HCT116 (cell line): ENCODE results near the gene MOV10L1. TPM values are rescaled to one million over a fixed set of nuclear protein-coding genes. Genes with fewer than 3 reads are reported as not detected.

Source experiments
- ATAC-seq: fragments of 200-7000 bp; cut with Tn5 transposase; 2 replicates; pipeline ENCODE4 v1.9.1; 2020; ENCODE audit warnings: mild to moderate bottlenecking, moderate library complexity
- BruUV-seq: library from RNA; stranded (reverse); fragments of 400-500 nt; replicated peaks from 2 replicates; lab custom pipeline; 2021; lab: Mats Ljungman, UMichigan
- CTCF ChIA-PET: fragments of 300-600 bp; sonication (Branson Sonifier 250); formaldehyde crosslinking; loops from one replicate; lab custom pipeline; 2021; ENCODE audit warnings: antibody characterized with exemption; lab: Charles Lee
- POLR2A ChIA-PET: fragments of 300-600, 350-600 bp; sonication (Branson Sonifier 250); formaldehyde crosslinking; loops from one replicate; lab custom pipeline; 2021; ENCODE audit warnings: antibody characterized with exemption; lab: Charles Lee
- RAD21 ChIA-PET, 2 experiments: fragments of 300-600 bp; sonication (Branson Sonifier 250); formaldehyde crosslinking; loops; one replicate each; lab custom pipeline; 2023; ENCODE audit warnings: low total read pairs in 2 of 2; ENCODE audit not compliant: uncharacterized antibody in 2 of 2, unreplicated experiment in 2 of 2, low non-redundant PET in 1 of 2; lab: Charles Lee
- DNase-seq: peaks from one replicate; pipeline ENCODE4 v3.0.0-alpha.2; 2010; ENCODE audit warnings: low read depth, low spot score
- H2AFZ ChIP-seq: fragments of 200-600 bp; shearing (Covaris generic), sonication (generic); 2 replicates; pipeline ENCODE4 v1.6.1; 2017; ENCODE audit warnings: low read depth, mixed run types, mixed read lengths, antibody characterized with exemption, low read length; ENCODE audit not compliant: poor library complexity, severe bottlenecking
- H3K27ac ChIP-seq: 2 replicates; pipeline ENCODE4 v1.5.1; 2012; ENCODE audit warnings: low read depth, low read length
- H3K27me3 ChIP-seq: fragments of 200-600 bp; sonication (generic); 2 replicates; pipeline ENCODE4 v1.6.1; 2016; ENCODE audit warnings: mixed run types, low read length, mixed read lengths; ENCODE audit not compliant: insufficient read depth
- H3K36me3 ChIP-seq, 2 experiments: fragments of 200-500 bp in 1 of 2; fragments of 200-600 bp in 1 of 2; sonication (Bioruptor generic) in 1 of 2; sonication (generic) in 1 of 2; 2 replicates each; pipeline versions ENCODE4 v1.5.1 to v1.6.1; 2014 to 2016; ENCODE audit warnings: low read length in 2 of 2, inconsistent platforms in 1 of 2, mixed read lengths in 1 of 2, mixed run types in 1 of 2; ENCODE audit not compliant: insufficient read depth in 2 of 2, control insufficient read depth in 1 of 2
- H3K4me1 ChIP-seq, 2 experiments: fragments of 200-600 bp in 1 of 2; sonication (generic) in 1 of 2; 2 replicates each; pipeline versions ENCODE4 v1.5.1 to v1.6.1; 2012 to 2017; ENCODE audit warnings: low read length in 2 of 2, inconsistent platforms in 1 of 2, mild to moderate bottlenecking in 1 of 2, mixed read lengths in 1 of 2, mixed run types in 1 of 2, moderate library complexity in 1 of 2; ENCODE audit not compliant: insufficient read depth in 2 of 2, control insufficient read depth in 1 of 2
- H3K4me2 ChIP-seq: fragments of 200-600 bp; sonication (generic); 2 replicates; pipeline ENCODE4 v1.6.1; 2017; ENCODE audit warnings: mixed run types, low read length, mixed read lengths
- H3K4me3 ChIP-seq, 2 experiments: fragments of 200-600 bp in 1 of 2; sonication (generic) in 1 of 2; replicated peaks in 1 of 2; 2 replicates each; pipeline ENCODE4 v1.5.1; 2011 to 2016; ENCODE audit warnings: low read length in 2 of 2, control low read depth in 1 of 2, low read depth in 1 of 2, mild to moderate bottlenecking in 1 of 2, mixed read lengths in 1 of 2, mixed run types in 1 of 2
- H3K79me2 ChIP-seq: fragments of 200-600 bp; sonication (generic); 2 replicates; pipeline ENCODE4 v1.6.1; 2017; ENCODE audit warnings: mild to moderate bottlenecking, mixed run types, low read length, moderate library complexity, mixed read lengths; ENCODE audit not compliant: insufficient read depth
- H3K9ac ChIP-seq: fragments of 200-600 bp; sonication (generic); 2 replicates; pipeline ENCODE4 v1.6.1; 2016; ENCODE audit warnings: low read length, mixed read lengths
- H3K9me2 ChIP-seq: fragments of 200-600 bp; sonication (generic), shearing (Covaris generic); 2 replicates; pipeline ENCODE4 v1.6.1; 2017; ENCODE audit warnings: mixed run types, mild to moderate bottlenecking, moderate library complexity; ENCODE audit not compliant: insufficient read depth
- H3K9me3 ChIP-seq, 2 experiments: fragments of 200-500 bp in 1 of 2; fragments of 200-600 bp in 1 of 2; sonication (Bioruptor generic) in 1 of 2; sonication (generic) in 1 of 2; 2 replicates each; pipeline ENCODE4 v1.6.1; 2014 to 2017; ENCODE audit warnings: low read length in 2 of 2, mixed read lengths in 2 of 2, inconsistent platforms in 1 of 2, low read depth in 1 of 2, mild to moderate bottlenecking in 1 of 2, mixed run types in 1 of 2, moderate library complexity in 1 of 2; ENCODE audit not compliant: control insufficient read depth in 1 of 2, insufficient read depth in 1 of 2
- H4K20me1 ChIP-seq: fragments of 200-600 bp; sonication (generic), shearing (Covaris generic); 2 replicates; pipeline ENCODE4 v1.6.1; 2017; ENCODE audit warnings: mixed run types, mild to moderate bottlenecking, moderate library complexity; ENCODE audit not compliant: insufficient read depth
- CTCF ChIP-seq, 3 experiments: fragments of 200-600 bp in 1 of 3; sonication (generic) in 1 of 3; IDR thresholded peaks in 2 of 3; conservative IDR thresholded peaks in 1 of 3; 2 replicates each; pipeline ENCODE4 v1.5.1; 2012 to 2017; ENCODE audit warnings: low read depth in 2 of 3, low read length in 2 of 3, antibody characterized with exemption in 1 of 3, borderline replicate concordance in 1 of 3, control low read depth in 1 of 3, mild to moderate bottlenecking in 1 of 3, mixed read lengths in 1 of 3, mixed run types in 1 of 3, moderate library complexity in 1 of 3; ENCODE audit not compliant: insufficient read depth in 1 of 3
- EGR1 ChIP-seq: IDR thresholded peaks from 2 replicates; pipeline ENCODE4 v1.6.1; 2012; ENCODE audit warnings: low read depth
- EZH2 ChIP-seq: fragments of 200-600 bp; sonication (generic); IDR thresholded peaks from 2 replicates; pipeline ENCODE4 v1.6.1; 2017; ENCODE audit warnings: antibody characterized with exemption, mixed run types
- FOSL1 ChIP-seq: IDR thresholded peaks from 2 replicates; pipeline ENCODE4 v1.6.1; 2012; ENCODE audit warnings: low read depth
- POLR2A ChIP-seq: IDR thresholded peaks from 2 replicates; pipeline ENCODE4 v1.7.0; 2011; ENCODE audit warnings: borderline replicate concordance; ENCODE audit not compliant: insufficient read depth, insufficient read length; ENCODE audit errors: extremely low read depth
- RAD21 ChIP-seq: IDR thresholded peaks from 2 replicates; pipeline ENCODE4 v1.6.1; 2012; ENCODE audit warnings: low read depth, mild to moderate bottlenecking
- SIN3A ChIP-seq: IDR thresholded peaks from 2 replicates; pipeline ENCODE4 v1.6.1; 2012; ENCODE audit warnings: low read depth
- YY1 ChIP-seq: IDR thresholded peaks from 2 replicates; pipeline ENCODE4 v1.6.1; 2011; ENCODE audit warnings: low read length, low read depth, moderate library complexity, mild to moderate bottlenecking; ENCODE audit not compliant: insufficient replicate concordance; ENCODE audit errors: extremely low read depth
- ZBTB33 ChIP-seq: IDR thresholded peaks from 2 replicates; pipeline ENCODE4 v1.6.1; 2011; ENCODE audit warnings: mild to moderate bottlenecking, low read length, moderate library complexity; ENCODE audit not compliant: insufficient replicate concordance; ENCODE audit errors: extremely low read depth
- ZFX ChIP-seq: fragments of 450-650 bp; IDR thresholded peaks from 2 replicates; pipeline ENCODE4 v1.6.1; 2017
- ZNF274 ChIP-seq: fragments of 200-500 bp; sonication (Bioruptor generic); IDR thresholded peaks from 2 replicates; pipeline ENCODE4 v1.6.1; 2014; ENCODE audit warnings: mild to moderate bottlenecking, low read depth, low read length, inconsistent platforms
- intact Hi-C: fragments of 100-400 bp; cut with micrococcal nuclease; formaldehyde crosslinking; loops from 2 replicates; pipeline ENCODE4 v1.10.0; 2022
- total RNA-seq: library from RNA; stranded (reverse); gene quantifications from one replicate; pipeline ENCODE4 v1.2.1, GENCODE V29; 2021; ENCODE audit not compliant: unreplicated experiment

MOV10L1 gene
- total RNA-seq, 1 experiment from 2014 or later: not detected

- Histone ChIP-seq H2AFZ (no peak overlapping the region), H3K36me3 (no peaks in the 10 kb centered on the region), H3K9me3 (peaks cover 0 to 3% of the 10 kb centered on the region in 2 experiments; a peak in 1 of 4 replicates), H3K4me2 (no peak overlapping the region), H3K4me3 (no peak overlapping the region), H3K9ac (no peak overlapping the region), H3K79me2 (no peaks in the 10 kb centered on the region), H3K27ac (no peak overlapping the region), H4K20me1 (no peaks in the 10 kb centered on the region), H3K9me2 (no peaks in the 10 kb centered on the region), H3K4me1 (no peaks in the 10 kb centered on the region), H3K27me3 (no peaks in the 10 kb centered on the region)
- RAD21 ChIA-PET: no interaction called here
- no peak for DNase-seq
- CTCF ChIA-PET: no interaction called here
- BruUV-seq: no TSS peak
- intact Hi-C loops: no loop called here
- TF ChIP-seq ZNF274 (no peak), EZH2 (no peak), ZBTB33 (no peak), RAD21 (no peak), FOSL1 (no peak), EGR1 (no peak), POLR2A (no peak), ZFX (no peak), CTCF (IDR thresholded peaks at IDR 0.05 in 2 of 3, conservative IDR thresholded peaks at IDR 0.05 in 1 of 3; ENCODE audit: borderline replicate concordance in 1 of 3, insufficient read depth in 1 of 3, low read depth in 2 of 3, low read length in 2 of 3) (no peak), SIN3A (no peak), YY1 (no peak)
- POLR2A ChIA-PET: no interaction called here
- ATAC-seq: no peak
Observed at GRCh38 chr22:50089231-50089630, 575 bp upstream of the MOV10L1 start.
